ENCODE measurements around the gene ERCC3. TPM values are rescaled to one million over a fixed set of nuclear protein-coding genes. Genes with fewer than 3 reads are reported as not detected.

The ERCC3 gene
- total and polyA plus RNA-seq, 2 donors (not counting 3 experiments of a cell fraction or from before 2014, with no cell fraction given) = 40.7 to 47.3 TPM

DNA sequence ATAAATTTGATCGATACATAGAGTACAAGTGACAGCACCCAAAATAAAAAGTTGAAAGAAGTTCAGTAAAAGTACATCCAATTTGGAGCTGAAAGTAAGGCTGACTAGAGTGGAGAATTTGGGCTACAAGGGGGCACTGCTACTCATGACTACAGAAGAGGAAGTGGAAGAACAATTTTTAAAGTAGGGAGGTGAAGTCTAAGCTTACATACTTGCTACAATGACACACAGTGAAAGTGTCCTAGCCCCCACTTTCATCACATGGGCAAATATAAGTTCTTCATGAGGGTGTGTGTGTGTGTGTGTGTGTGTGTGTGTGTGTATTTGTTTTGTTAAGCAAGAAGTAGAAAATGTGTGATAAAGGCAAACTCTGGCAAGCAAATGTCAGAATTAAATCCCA is 48.2 kb upstream of the ERCC3 start:
- POLR2A ChIA-PET = no interaction called here
- intact Hi-C loops (cut with micrococcal nuclease) = no loop called here
- Histone ChIP-seq H3K9me3 (replicated peaks; ENCODE audit: control insufficient read depth, insufficient read depth, low read length) (no peaks in the 10 kb centered on the region), H3K4me3 (replicated peaks in 1 of 3; ENCODE audit: insufficient read depth in 1 of 3, low read depth in 1 of 3, low read length in 3 of 3) (no peak overlapping the region), H3K79me2 (ENCODE audit: control insufficient read depth, insufficient read depth, low read length) (peaks cover 24% of the 10 kb centered on the region), H3K9ac (replicated peaks; ENCODE audit: extremely low read depth, insufficient read depth, low read length) (no peak overlapping the region), H4K20me1 (replicated peaks; ENCODE audit: control insufficient read depth, extremely low read depth, insufficient read depth, low read length) (no peaks in the 10 kb centered on the region), H3K4me1 (ENCODE audit: control insufficient read depth, extremely low read depth, insufficient read depth, low read length) (no peaks in the 10 kb centered on the region), H3K4me2 (ENCODE audit: insufficient read depth, low read length) (no peak overlapping the region), H3K27me3 (ENCODE audit: control insufficient read depth in 2 of 2, insufficient read depth in 2 of 2, low read length in 2 of 2) (no peaks in the 10 kb centered on the region), H3K36me3 (ENCODE audit: control insufficient read depth in 2 of 2, extremely low read depth in 1 of 2, insufficient read depth in 2 of 2, low read length in 2 of 2) (no peaks in the 10 kb centered on the region), H3K9me1 (replicated peaks; ENCODE audit: control insufficient read depth, extremely low read depth, insufficient read depth, low read length) (no peaks in the 10 kb centered on the region), H3K27ac (ENCODE audit: insufficient read depth, low read depth, low read length) (no peak overlapping the region), H2AFZ (ENCODE audit: low read depth, low read length) (no peak overlapping the region)
- no peak for TF ChIP-seq EZH2 (IDR thresholded peaks at IDR 0.05; ENCODE audit: borderline replicate concordance, low read depth, low read length, severe bottlenecking)
- no peak for TF ChIP-seq POLR2AphosphoS5 (IDR thresholded peaks at IDR 0.05; ENCODE audit: insufficient read depth, low read depth, low read length)
- TF ChIP-seq MYC (IDR thresholded peaks at IDR 0.05; ENCODE audit: low read depth, low read length) = no peak
- no peak for TF ChIP-seq GATA2 (IDR thresholded peaks at IDR 0.05; ENCODE audit: insufficient read depth, insufficient read length, low read depth, low read length)
- TF ChIP-seq JUN (IDR thresholded peaks at IDR 0.05; ENCODE audit: borderline replicate concordance, insufficient read depth, insufficient read length, low read depth) = no peak
- TF ChIP-seq POLR2A (IDR thresholded peaks at IDR 0.05; ENCODE audit: low read depth, low read length) = no peak
- TF ChIP-seq FOS (IDR thresholded peaks at IDR 0.05; ENCODE audit: borderline replicate concordance, insufficient read depth, low read length) = no peak
- TF ChIP-seq, protein P1, sequence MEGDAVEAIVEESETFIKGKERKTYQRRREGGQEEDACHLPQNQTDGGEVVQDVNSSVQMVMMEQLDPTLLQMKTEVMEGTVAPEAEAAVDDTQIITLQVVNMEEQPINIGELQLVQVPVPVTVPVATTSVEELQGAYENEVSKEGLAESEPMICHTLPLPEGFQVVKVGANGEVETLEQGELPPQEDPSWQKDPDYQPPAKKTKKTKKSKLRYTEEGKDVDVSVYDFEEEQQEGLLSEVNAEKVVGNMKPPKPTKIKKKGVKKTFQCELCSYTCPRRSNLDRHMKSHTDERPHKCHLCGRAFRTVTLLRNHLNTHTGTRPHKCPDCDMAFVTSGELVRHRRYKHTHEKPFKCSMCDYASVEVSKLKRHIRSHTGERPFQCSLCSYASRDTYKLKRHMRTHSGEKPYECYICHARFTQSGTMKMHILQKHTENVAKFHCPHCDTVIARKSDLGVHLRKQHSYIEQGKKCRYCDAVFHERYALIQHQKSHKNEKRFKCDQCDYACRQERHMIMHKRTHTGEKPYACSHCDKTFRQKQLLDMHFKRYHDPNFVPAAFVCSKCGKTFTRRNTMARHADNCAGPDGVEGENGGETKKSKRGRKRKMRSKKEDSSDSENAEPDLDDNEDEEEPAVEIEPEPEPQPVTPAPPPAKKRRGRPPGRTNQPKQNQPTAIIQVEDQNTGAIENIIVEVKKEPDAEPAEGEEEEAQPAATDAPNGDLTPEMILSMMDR (IDR thresholded peaks at IDR 0.05; ENCODE audit: extremely low read depth in 1 of 2, insufficient read depth in 1 of 2, low read depth in 1 of 2, low read length in 2 of 2) = no peak
- TF ChIP-seq, protein P2, sequence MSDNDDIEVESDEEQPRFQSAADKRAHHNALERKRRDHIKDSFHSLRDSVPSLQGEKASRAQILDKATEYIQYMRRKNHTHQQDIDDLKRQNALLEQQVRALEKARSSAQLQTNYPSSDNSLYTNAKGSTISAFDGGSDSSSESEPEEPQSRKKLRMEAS (IDR thresholded peaks at IDR 0.05; ENCODE audit: insufficient read depth, insufficient read length) = no peak
- no TSS peak for BruUV-seq (replicated peaks)
- CTCF ChIA-PET = interaction anchor here (1.0 to 1.3 kb wide), 2 partner anchors 8 to 137 kb away, joined by 3 to 5 read pairs; no protein-coding TSS in a partner anchor
- FAIRE-seq (no peak), DNase-seq (ENCODE audit: low read depth, low spot score) (no peak)
- dilution Hi-C loops (cut with MboI; ENCODE audit: extremely low pct_ligation_motif_present, low sequenced_read_pairs) = no loop called here
